GM23248 (cell line): ENCODE measurements around the gene ABL2.

Experiments used
- EZH2 ChIP-seq: fragments of 200-600 bp; sonication (generic); IDR thresholded peaks from 2 replicates; pipeline ENCODE4 v1.6.1; 2018; ENCODE audit warnings: antibody characterized with exemption, mild to moderate bottlenecking; ENCODE audit not compliant: insufficient read depth, poor library complexity, severe bottlenecking
- EZH2phosphoT487 ChIP-seq: fragments of 200-600 bp; sonication (generic); IDR thresholded peaks from 2 replicates; pipeline ENCODE4 v1.6.1; 2018; ENCODE audit warnings: antibody characterized with exemption, moderate library complexity, mild to moderate bottlenecking, low read depth; ENCODE audit not compliant: insufficient read depth

DNA sequence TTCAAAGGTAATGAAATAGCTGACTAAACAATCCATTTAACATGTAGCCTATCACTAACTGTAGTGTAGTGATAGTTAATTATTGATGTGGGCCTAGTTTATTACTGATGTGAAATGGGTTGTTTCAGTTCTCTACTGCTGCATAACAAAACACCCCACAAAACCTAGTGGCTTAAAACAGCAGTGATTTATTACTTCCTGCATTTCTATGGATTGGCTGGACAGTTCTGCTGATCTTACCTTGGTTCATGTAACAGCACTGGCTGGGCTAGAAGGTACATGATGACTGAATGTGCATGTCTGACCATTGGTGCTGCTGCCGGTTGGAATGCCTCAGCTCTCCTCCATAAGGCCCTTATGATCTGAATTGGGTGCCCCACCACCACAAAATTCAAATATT is 5.4 kb upstream of the ABL2 start:
- TF ChIP-seq EZH2: no peak
- no peak for TF ChIP-seq EZH2phosphoT487
